Osteoblast (primary cell): ENCODE results near the gene ATXN10. TPM values are rescaled to one million over a fixed set of nuclear protein-coding genes. Genes with fewer than 3 reads are reported as not detected.

Experiments
- DNase-seq: peaks from one replicate; pipeline ENCODE4 v3.0.0; 2011; ENCODE audit warnings: low spot score, mixed read lengths; ENCODE audit not compliant: insufficient read length; ENCODE audit errors: missing footprints
- H2AFZ ChIP-seq: 2 replicates; pipeline ENCODE4 v1.6.0; 2011; ENCODE audit warnings: mild to moderate bottlenecking, low read length
- H3K27ac ChIP-seq: 2 replicates; pipeline ENCODE4 v1.5.1; 2011; ENCODE audit warnings: mild to moderate bottlenecking, low read depth, low read length, moderate library complexity
- H3K27me3 ChIP-seq: 2 replicates; pipeline ENCODE4 v1.6.0; 2012; ENCODE audit warnings: mild to moderate bottlenecking, control low read depth, inconsistent platforms, low read length, moderate library complexity; ENCODE audit not compliant: insufficient read depth
- H3K36me3 ChIP-seq: 2 replicates; pipeline ENCODE4 v1.5.1; 2011; ENCODE audit warnings: mild to moderate bottlenecking, low read length, control low read depth, moderate library complexity; ENCODE audit not compliant: insufficient read depth
- H3K4me1 ChIP-seq: 2 replicates; pipeline ENCODE4 v1.5.1; 2011; ENCODE audit warnings: mild to moderate bottlenecking, low read length, control low read depth, moderate library complexity; ENCODE audit not compliant: insufficient read depth
- H3K4me2 ChIP-seq: 2 replicates; pipeline ENCODE4 v1.6.0; 2011; ENCODE audit warnings: mild to moderate bottlenecking, low read length; ENCODE audit not compliant: insufficient read depth
- H3K4me3 ChIP-seq: fragments of 200-600 bp; sonication (generic); 3 replicates; pipeline ENCODE4 v1.5.1; 2012; ENCODE audit warnings: mild to moderate bottlenecking, low read length, inconsistent platforms; ENCODE audit not compliant: insufficient read depth
- H3K79me2 ChIP-seq: 2 replicates; pipeline ENCODE4 v1.6.0; 2012; ENCODE audit warnings: mild to moderate bottlenecking, low read length, control low read depth, inconsistent platforms; ENCODE audit not compliant: insufficient read depth
- H3K9me3 ChIP-seq: 2 replicates; pipeline ENCODE4 v1.5.1; 2011; ENCODE audit warnings: low read depth, low read length, control low read depth
- H4K20me1 ChIP-seq: 2 replicates; pipeline ENCODE4 v1.6.0; 2012; ENCODE audit warnings: mild to moderate bottlenecking, low read length, control low read depth; ENCODE audit not compliant: insufficient read depth
- total RNA-seq: library from RNA; depleted of rRNA; stranded (reverse); fragments of >200 nt; gene quantifications from 2 replicates; pipeline ENCODE4 v1.2.3, GENCODE V29; 2012
- TF ChIP-seq, protein P1 (sequence below): IDR thresholded peaks from 2 replicates; pipeline ENCODE4 v1.5.1; 2011; ENCODE audit warnings: mild to moderate bottlenecking, low read depth, low read length, moderate library complexity; ENCODE audit errors: extremely low read depth

Gene ATXN10
- total RNA-seq, 1 donor = 138 TPM

DNA sequence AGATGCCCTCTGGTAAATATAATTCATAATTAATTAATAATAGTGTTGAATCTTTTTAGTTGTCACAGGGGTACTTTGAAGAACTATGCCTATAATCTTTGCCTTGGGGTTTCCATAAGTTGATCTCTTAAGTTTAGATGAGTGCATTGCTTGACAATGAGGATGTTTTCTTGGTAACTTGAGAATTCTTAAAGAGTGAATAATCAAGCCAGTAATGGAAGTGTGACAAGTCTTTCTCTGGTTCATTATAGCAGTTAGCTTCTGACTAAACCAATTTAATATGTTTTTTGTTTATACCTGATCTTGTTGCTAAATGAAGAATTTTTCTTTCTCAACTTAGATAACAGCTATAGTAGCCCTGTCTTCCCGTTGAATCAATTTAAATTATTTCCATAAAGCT lies 46.2 kb downstream of the ATXN10 start:
- Histone ChIP-seq H3K9me3 (no peaks in the 10 kb centered on the region), H4K20me1 (peaks cover 19% of the 10 kb centered on the region), H3K4me3 (no peak overlapping the region), H3K4me2 (peak overlapping the region; percentile 33), H3K79me2 (peaks cover 91% of the 10 kb centered on the region), H3K27ac (peak overlapping the region; percentile 77), H3K36me3 (peaks cover 64% of the 10 kb centered on the region), H2AFZ (no peak overlapping the region), H3K4me1 (peaks cover 23% of the 10 kb centered on the region), H3K27me3 (no peaks in the 10 kb centered on the region)
- no peak for DNase-seq
- TF ChIP-seq, protein P1, sequence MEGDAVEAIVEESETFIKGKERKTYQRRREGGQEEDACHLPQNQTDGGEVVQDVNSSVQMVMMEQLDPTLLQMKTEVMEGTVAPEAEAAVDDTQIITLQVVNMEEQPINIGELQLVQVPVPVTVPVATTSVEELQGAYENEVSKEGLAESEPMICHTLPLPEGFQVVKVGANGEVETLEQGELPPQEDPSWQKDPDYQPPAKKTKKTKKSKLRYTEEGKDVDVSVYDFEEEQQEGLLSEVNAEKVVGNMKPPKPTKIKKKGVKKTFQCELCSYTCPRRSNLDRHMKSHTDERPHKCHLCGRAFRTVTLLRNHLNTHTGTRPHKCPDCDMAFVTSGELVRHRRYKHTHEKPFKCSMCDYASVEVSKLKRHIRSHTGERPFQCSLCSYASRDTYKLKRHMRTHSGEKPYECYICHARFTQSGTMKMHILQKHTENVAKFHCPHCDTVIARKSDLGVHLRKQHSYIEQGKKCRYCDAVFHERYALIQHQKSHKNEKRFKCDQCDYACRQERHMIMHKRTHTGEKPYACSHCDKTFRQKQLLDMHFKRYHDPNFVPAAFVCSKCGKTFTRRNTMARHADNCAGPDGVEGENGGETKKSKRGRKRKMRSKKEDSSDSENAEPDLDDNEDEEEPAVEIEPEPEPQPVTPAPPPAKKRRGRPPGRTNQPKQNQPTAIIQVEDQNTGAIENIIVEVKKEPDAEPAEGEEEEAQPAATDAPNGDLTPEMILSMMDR = no peak

DNA sequence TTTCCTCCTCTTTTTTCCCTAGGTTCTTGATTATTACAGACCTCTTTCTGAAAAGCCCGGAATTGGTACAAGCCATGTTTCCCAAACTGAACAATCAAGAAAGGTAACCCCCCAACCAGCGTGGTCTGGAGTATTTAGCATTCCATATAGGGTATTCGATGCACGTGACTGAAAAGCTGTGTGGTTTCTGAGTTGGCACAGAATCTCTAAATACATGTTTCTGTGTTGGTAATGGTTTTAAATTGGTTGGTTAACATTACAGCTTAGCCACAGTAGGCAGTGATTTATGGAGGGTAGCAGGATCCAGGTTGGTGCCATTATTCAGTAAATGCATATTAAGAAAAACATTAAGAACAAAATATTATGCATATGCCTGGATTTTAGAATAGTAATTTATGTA lies 46.8 kb downstream of the ATXN10 start:
- Histone ChIP-seq H2AFZ (no peak overlapping the region), H3K79me2 (peaks cover 90% of the 10 kb centered on the region), H3K27ac (peak overlapping the region; percentile 77), H4K20me1 (peaks cover 13% of the 10 kb centered on the region), H3K4me1 (peaks cover 23% of the 10 kb centered on the region), H3K27me3 (no peaks in the 10 kb centered on the region), H3K9me3 (no peaks in the 10 kb centered on the region), H3K4me2 (peak overlapping the region; percentile 33), H3K36me3 (peaks cover 60% of the 10 kb centered on the region), H3K4me3 (no peak overlapping the region)
- no peak for DNase-seq
- TF ChIP-seq, protein P1 = no peak

DNA sequence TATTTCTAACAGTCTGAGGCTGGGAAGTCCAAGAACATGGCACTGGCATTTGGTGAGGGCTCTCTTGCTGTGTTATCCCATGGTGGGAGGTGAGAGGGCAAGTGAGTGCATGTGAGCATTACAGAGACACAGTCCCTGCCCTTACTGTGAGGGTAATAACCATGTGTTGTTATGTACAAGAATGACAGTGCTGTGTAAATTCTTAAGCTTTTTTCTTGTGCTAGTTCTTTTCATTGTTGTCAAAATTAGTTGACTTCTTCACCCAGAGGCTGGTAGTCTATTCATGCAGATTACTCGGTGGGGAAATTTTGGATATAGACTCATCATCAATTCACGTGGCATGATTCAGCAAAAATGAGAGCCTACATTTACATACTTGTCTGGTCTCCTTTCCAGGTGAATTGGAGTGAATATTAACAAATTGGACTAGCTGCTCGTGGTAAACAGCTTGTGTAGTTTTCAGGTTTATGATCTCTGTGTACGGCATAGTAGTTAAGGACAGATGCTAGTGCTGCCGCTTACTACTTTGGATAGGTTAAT lies 49.3 kb downstream of the ATXN10 start:
- no peaks in the 10 kb centered on the region for H3K27me3 ChIP-seq
- TF ChIP-seq, protein P1 = no peak
- H3K9me3 ChIP-seq = no peaks in the 10 kb centered on the region
- H3K4me2 ChIP-seq = no peak overlapping the region
- H2AFZ ChIP-seq = no peak overlapping the region
- no peak for DNase-seq
- no peak overlapping the region for H3K4me3 ChIP-seq
- peaks cover 92% of the 10 kb centered on the region for H3K79me2 ChIP-seq
- H3K4me1 ChIP-seq = peaks cover 28% of the 10 kb centered on the region
- H4K20me1 ChIP-seq = peaks cover 18% of the 10 kb centered on the region
- H3K27ac ChIP-seq = peak overlapping the region; percentile 23
- H3K36me3 ChIP-seq = peaks cover 52% of the 10 kb centered on the region

DNA sequence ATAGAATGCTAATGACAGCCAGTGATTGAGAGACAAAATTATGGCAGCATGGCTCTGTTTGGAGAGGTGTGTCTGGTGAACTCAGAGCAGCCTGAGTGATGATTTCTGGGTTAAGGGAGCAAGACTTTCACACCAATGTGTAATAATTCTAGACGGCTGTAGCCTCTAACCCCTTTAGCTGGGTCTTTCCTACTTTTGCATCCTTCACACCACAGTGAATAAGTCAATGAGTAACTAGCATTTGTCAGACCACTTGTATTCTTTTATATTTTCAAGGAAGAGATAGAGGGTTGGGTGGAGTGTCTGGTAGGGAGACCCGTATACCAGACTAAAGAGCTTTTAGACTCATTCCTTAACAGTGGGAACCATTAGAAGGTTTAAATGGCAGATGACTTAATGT lies 50.4 kb downstream of the ATXN10 start:
- Histone ChIP-seq H2AFZ (no peak overlapping the region), H3K79me2 (peaks cover 92% of the 10 kb centered on the region), H3K4me2 (no peak overlapping the region), H3K4me1 (peaks cover 31% of the 10 kb centered on the region), H3K27ac (no peak overlapping the region), H3K4me3 (no peak overlapping the region), H3K9me3 (no peaks in the 10 kb centered on the region), H4K20me1 (peaks cover 21% of the 10 kb centered on the region), H3K27me3 (no peaks in the 10 kb centered on the region), H3K36me3 (peaks cover 46% of the 10 kb centered on the region)
- TF ChIP-seq, protein P1 = no peak
- DNase-seq = no peak
